ENCODE measurements around the gene TRIM44. TPM values are rescaled to one million over a fixed set of nuclear protein-coding genes. Genes with fewer than 3 reads are reported as not detected.
"Not testable (repeated sequence)": the region's sequence is repeated elsewhere in the genome, so short reads cannot be mapped to it uniquely, and the experiment has no call there.

Gene TRIM44
- total RNA-seq, 5 donors from 2014 or later (not counting 1 experiment from before 2014, with no cell fraction given), result 39.8 to 58.4 (median 51.7) TPM

GRCh38 chr11:35759951-35760350 lies 97.4 kb downstream of the TRIM44 start:
- Mint-ChIP-seq H3K9me3 (peaks cover 0 to 13% (median 4%) of the 10 kb centered on the region in 3 donors), H3K36me3 (peaks cover 46% of the 10 kb centered on the region), H3K4me1 (peaks cover 62 to 66% (median 63%) of the 10 kb centered on the region in 3 donors)
- H3K4me3 ChIP-seq (ENCODE audit: control insufficient read depth in 1 of 2, extremely low read depth in 1 of 2, low read length in 1 of 2); ATAC-seq (replicated peaks in 1 of 4); H3K27me3 ChIP-seq (replicated peaks in 1 of 2; ENCODE audit: control insufficient read depth in 2 of 2, extremely low read depth in 1 of 2, insufficient read depth in 2 of 2, low read length in 1 of 2); POLR2A ChIA-PET; CTCF ChIA-PET; H3K27me3 Mint-ChIP-seq; H3K4me1 ChIP-seq (ENCODE audit: control insufficient read depth in 1 of 2, extremely low read depth in 1 of 2, insufficient read depth in 2 of 2, low read length in 2 of 2); H3K27ac ChIP-seq (ENCODE audit: low read length); H3K9me3 ChIP-seq; H3K27ac Mint-ChIP-seq; H3K4me3 Mint-ChIP-seq; H3K36me3 ChIP-seq (ENCODE audit: control insufficient read depth in 2 of 2, extremely low read depth in 1 of 2, insufficient read depth in 1 of 2, low read length in 1 of 2): not testable (repeated sequence)
- peak in 10 of 35 experiments; percentile 0 to 37 (median 2) for DNase-seq
- 44% methylated on average over 1 of the region's 8 CpGs for WGBS (ENCODE audit: insufficient coverage)

GRCh38 chr11:35761899-35762298 lies 99.3 kb downstream of the TRIM44 start:
- peaks cover 62 to 78% (median 69%) of the 10 kb centered on the region in 3 donors for H3K4me1 Mint-ChIP-seq
- CTCF ChIA-PET, result no interaction called here

GRCh38 chr11:35763301-35763700 lies 100.7 kb downstream of the TRIM44 start:
- H3K4me1 ChIP-seq (ENCODE audit: control insufficient read depth in 1 of 2, extremely low read depth in 1 of 2, insufficient read depth in 2 of 2, low read length in 2 of 2), result peaks cover 7% of the 10 kb centered on the region in 2 experiments
- no peaks in the 10 kb centered on the region for H3K9me3 ChIP-seq
- CTCF ChIA-PET, result interaction anchor here in 1 of 2 donors (0.7 kb wide), 1 partner anchor 18 kb away, joined by 3 read pairs; no protein-coding TSS in a partner anchor
- Mint-ChIP-seq H3K27me3 (no peaks in the 10 kb centered on the region), H3K9me3 (peaks cover 0 to 4% (median 0%) of the 10 kb centered on the region in 3 donors), H3K4me3 (no peak overlapping the region), H3K27ac (no peak overlapping the region), H3K36me3 (peaks cover 54% of the 10 kb centered on the region), H3K4me1 (peaks cover 53 to 72% (median 58%) of the 10 kb centered on the region in 3 donors)
- POLR2A ChIA-PET, result no interaction called here
- H3K27me3 ChIP-seq (replicated peaks in 1 of 2; ENCODE audit: control insufficient read depth in 2 of 2, extremely low read depth in 1 of 2, insufficient read depth in 2 of 2, low read length in 1 of 2), result no peaks in the 10 kb centered on the region
- ATAC-seq (replicated peaks in 1 of 4) (no peak), DNase-seq (no peak)
- peaks cover 0 to 4% of the 10 kb centered on the region in 2 donors for H3K36me3 ChIP-seq (ENCODE audit: control insufficient read depth in 2 of 2, extremely low read depth in 1 of 2, insufficient read depth in 1 of 2, low read length in 1 of 2)
- no peak overlapping the region for H3K27ac ChIP-seq (ENCODE audit: low read length)
- WGBS (ENCODE audit: insufficient coverage), result no CpG with 5 or more reads among the region's 1 CpG
- no peak overlapping the region for H3K4me3 ChIP-seq (ENCODE audit: control insufficient read depth in 1 of 2, extremely low read depth in 1 of 2, low read length in 1 of 2)

More at GRCh38 chr11:35761899-35762298, 99.3 kb downstream of the TRIM44 start:
- POLR2A ChIA-PET, result no interaction called here
- H3K27ac ChIP-seq (ENCODE audit: low read length), result no peak overlapping the region
- Mint-ChIP-seq H3K27ac (no peak overlapping the region), H3K36me3 (peaks cover 58% of the 10 kb centered on the region), H3K27me3 (no peaks in the 10 kb centered on the region), H3K4me3 (no peak overlapping the region), H3K9me3 (peaks cover 0 to 10% (median 4%) of the 10 kb centered on the region in 3 donors)
- no peak overlapping the region for H3K4me3 ChIP-seq (ENCODE audit: control insufficient read depth in 1 of 2, extremely low read depth in 1 of 2, low read length in 1 of 2)
- DNase-seq (no peak), ATAC-seq (replicated peaks in 1 of 4) (no peak)
- no peaks in the 10 kb centered on the region for H3K9me3 ChIP-seq
- peaks cover 0 to 4% of the 10 kb centered on the region in 2 donors for H3K36me3 ChIP-seq (ENCODE audit: control insufficient read depth in 2 of 2, extremely low read depth in 1 of 2, insufficient read depth in 1 of 2, low read length in 1 of 2)
- 100% methylated on average over 1 of the region's 1 CpG for WGBS (ENCODE audit: insufficient coverage)
- peaks cover 7% of the 10 kb centered on the region in 2 experiments for H3K4me1 ChIP-seq (ENCODE audit: control insufficient read depth in 1 of 2, extremely low read depth in 1 of 2, insufficient read depth in 2 of 2, low read length in 2 of 2)
- H3K27me3 ChIP-seq (replicated peaks in 1 of 2; ENCODE audit: control insufficient read depth in 2 of 2, extremely low read depth in 1 of 2, insufficient read depth in 2 of 2, low read length in 1 of 2), result no peaks in the 10 kb centered on the region

- DNase-seq (no peak), ATAC-seq (replicated peaks in 1 of 4) (no peak)
- H3K4me3 ChIP-seq (ENCODE audit: control insufficient read depth in 1 of 2, extremely low read depth in 1 of 2, low read length in 1 of 2), result no peak overlapping the region
- WGBS (ENCODE audit: insufficient coverage), result no CpG with 5 or more reads among the region's 4 CpGs
- peaks cover 0 to 4% of the 10 kb centered on the region in 2 donors for H3K36me3 ChIP-seq (ENCODE audit: control insufficient read depth in 2 of 2, extremely low read depth in 1 of 2, insufficient read depth in 1 of 2, low read length in 1 of 2)
- H3K36me3 Mint-ChIP-seq, result peaks cover 52% of the 10 kb centered on the region
- peaks cover 50 to 71% (median 54%) of the 10 kb centered on the region in 3 donors for H3K4me1 Mint-ChIP-seq
- H3K4me3 Mint-ChIP-seq, result no peak overlapping the region
- H3K27me3 Mint-ChIP-seq, result no peaks in the 10 kb centered on the region
- no peak overlapping the region for H3K27ac Mint-ChIP-seq
- POLR2A ChIA-PET, result no interaction called here
- no peaks in the 10 kb centered on the region for H3K27me3 ChIP-seq (replicated peaks in 1 of 2; ENCODE audit: control insufficient read depth in 2 of 2, extremely low read depth in 1 of 2, insufficient read depth in 2 of 2, low read length in 1 of 2)
- H3K9me3 ChIP-seq, result no peaks in the 10 kb centered on the region
- CTCF ChIA-PET, result interaction anchor here in 1 of 2 donors (0.7 kb wide), 1 partner anchor 17 kb away, joined by 3 read pairs; no protein-coding TSS in a partner anchor
- H3K4me1 ChIP-seq (ENCODE audit: control insufficient read depth in 1 of 2, extremely low read depth in 1 of 2, insufficient read depth in 2 of 2, low read length in 2 of 2), result peaks cover 7% of the 10 kb centered on the region in 2 experiments
- no peak overlapping the region for H3K27ac ChIP-seq (ENCODE audit: low read length)
- H3K9me3 Mint-ChIP-seq, result peaks cover 0 to 4% (median 0%) of the 10 kb centered on the region in 3 donors
These were observed 101.2 kb downstream of the TRIM44 start for GRCh38 chr11:35763765-35764164.

- no peaks in the 10 kb centered on the region for H3K27me3 ChIP-seq (replicated peaks in 1 of 2; ENCODE audit: control insufficient read depth in 2 of 2, extremely low read depth in 1 of 2, insufficient read depth in 2 of 2, low read length in 1 of 2)
- H3K9me3 Mint-ChIP-seq, result peaks cover 0 to 4% (median 0%) of the 10 kb centered on the region in 3 donors
- H3K27ac Mint-ChIP-seq, result no peak overlapping the region
- no peak for DNase-seq
- H3K36me3 ChIP-seq (ENCODE audit: control insufficient read depth in 2 of 2, extremely low read depth in 1 of 2, insufficient read depth in 1 of 2, low read length in 1 of 2), result peaks cover 0 to 4% of the 10 kb centered on the region in 2 donors
- H3K4me3 ChIP-seq (ENCODE audit: control insufficient read depth in 1 of 2, extremely low read depth in 1 of 2, low read length in 1 of 2), result no peak overlapping the region
- ATAC-seq (replicated peaks in 1 of 4), result no peak
- no peaks in the 10 kb centered on the region for H3K9me3 ChIP-seq
- peaks cover 48 to 64% (median 51%) of the 10 kb centered on the region in 3 donors for H3K4me1 Mint-ChIP-seq
- H3K36me3 Mint-ChIP-seq, result peaks cover 51% of the 10 kb centered on the region
- no peak overlapping the region for H3K4me3 Mint-ChIP-seq
- POLR2A ChIA-PET, result no interaction called here
- peaks cover 7% of the 10 kb centered on the region in 2 experiments for H3K4me1 ChIP-seq (ENCODE audit: control insufficient read depth in 1 of 2, extremely low read depth in 1 of 2, insufficient read depth in 2 of 2, low read length in 2 of 2)
- CTCF ChIA-PET, result no interaction called here
- H3K27me3 Mint-ChIP-seq, result no peaks in the 10 kb centered on the region
- H3K27ac ChIP-seq (ENCODE audit: low read length), result no peak overlapping the region
- 80% methylated on average over 2 of the region's 6 CpGs for WGBS (ENCODE audit: insufficient coverage)
These were observed 101.8 kb downstream of the TRIM44 start for GRCh38 chr11:35764417-35764816.

GRCh38 chr11:35765211-35765610 lies 102.6 kb downstream of the TRIM44 start:
- no peak overlapping the region for H3K4me3 ChIP-seq (ENCODE audit: control insufficient read depth in 1 of 2, extremely low read depth in 1 of 2, low read length in 1 of 2)
- POLR2A ChIA-PET, result interaction anchor here in 1 of 2 donors (0.7 kb wide), 1 partner anchor 26 kb away, joined by 3 read pairs; no protein-coding TSS in a partner anchor
- ATAC-seq (replicated peaks in 1 of 4), result no peak
- H3K36me3 ChIP-seq (ENCODE audit: control insufficient read depth in 2 of 2, extremely low read depth in 1 of 2, insufficient read depth in 1 of 2, low read length in 1 of 2), result peaks cover 0 to 4% of the 10 kb centered on the region in 2 donors
- H3K4me3 Mint-ChIP-seq, result no peak overlapping the region
- H3K27me3 ChIP-seq (replicated peaks in 1 of 2; ENCODE audit: control insufficient read depth in 2 of 2, extremely low read depth in 1 of 2, insufficient read depth in 2 of 2, low read length in 1 of 2), result no peaks in the 10 kb centered on the region
- H3K27ac ChIP-seq (ENCODE audit: low read length), result no peak overlapping the region
- H3K4me1 Mint-ChIP-seq, result peaks cover 42 to 56% (median 43%) of the 10 kb centered on the region in 3 donors
- CTCF ChIA-PET, result no interaction called here
- H3K27ac Mint-ChIP-seq, result no peak overlapping the region
- H3K9me3 Mint-ChIP-seq, result peaks cover 0 to 4% (median 4%) of the 10 kb centered on the region in 3 donors
- no peaks in the 10 kb centered on the region for H3K27me3 Mint-ChIP-seq
- no peaks in the 10 kb centered on the region for H3K9me3 ChIP-seq
- DNase-seq, result no peak
- H3K4me1 ChIP-seq (ENCODE audit: control insufficient read depth in 1 of 2, extremely low read depth in 1 of 2, insufficient read depth in 2 of 2, low read length in 2 of 2), result peaks cover 4 to 7% of the 10 kb centered on the region in 2 experiments
- H3K36me3 Mint-ChIP-seq, result peaks cover 55% of the 10 kb centered on the region
- WGBS (ENCODE audit: insufficient coverage), result 100% methylated on average over 1 of the region's 1 CpG

Measured in T-cell (primary cell).